GM18517 (cell line): ENCODE measurements around the gene MIDN.

Source experiments
- ATAC-seq: cut with Tn5 transposase; IDR thresholded peaks from one replicate; pipeline ENCODE4 v1.9.1; 2021; ENCODE audit warnings: mild to moderate bottlenecking, moderate library complexity; ENCODE audit not compliant: unreplicated experiment

Gene MIDN

GRCh38 chr19:1308718-1309117 lies 60.3 kb downstream of the MIDN start:
- ATAC-seq, result no peak
